Measurements from ENCODE around the gene WNT9A.

- TF ChIP-seq CTCF (IDR thresholded peaks at IDR 0.05; ENCODE audit: insufficient read depth, low read length): no peak
- no peak for TF ChIP-seq SPI1 (IDR thresholded peaks at IDR 0.05; ENCODE audit: borderline replicate concordance, low read depth)
- no peak for TF ChIP-seq POLR2AphosphoS5 (IDR thresholded peaks at IDR 0.05; ENCODE audit: low read depth)
Measured at GRCh38 chr1:227929751-227930472, 17.8 kb downstream of the WNT9A start.
